ENCODE data around the gene OR51B5. TPM values are rescaled to one million over a fixed set of nuclear protein-coding genes. Genes with fewer than 3 reads are reported as not detected.

Gene OR51B5
- total and polyA plus RNA-seq, 4 donors: 0.17 to 0.23 TPM; not detected in 2

- no peak overlapping the region for H3K27ac ChIP-seq (ENCODE audit: low read depth in 1 of 2, low read length in 2 of 2)
- WGBS: 71% methylated on average over 2 of the region's 2 CpGs
- no peak overlapping the region for H3K4me3 ChIP-seq (ENCODE audit: low read depth in 1 of 3, low read length in 3 of 3)
- H3K9me3 ChIP-seq (ENCODE audit: control insufficient read depth in 4 of 4, low read length in 3 of 4): no peaks in the 10 kb centered on the region
- no peaks in the 10 kb centered on the region for H3K27me3 ChIP-seq (ENCODE audit: control insufficient read depth in 4 of 4, insufficient read depth in 4 of 4, low read length in 3 of 4)
- H3K4me1 ChIP-seq (ENCODE audit: control insufficient read depth in 4 of 4, insufficient read depth in 4 of 4, low read length in 3 of 4): no peaks in the 10 kb centered on the region
- H3K9ac ChIP-seq (ENCODE audit: low read depth in 1 of 2, low read length in 2 of 2): no peak overlapping the region
- no peaks in the 10 kb centered on the region for H3K36me3 ChIP-seq (ENCODE audit: control insufficient read depth in 4 of 4, insufficient read depth in 3 of 4, low read depth in 1 of 4, low read length in 3 of 4)
- TF ChIP-seq, protein P1, sequence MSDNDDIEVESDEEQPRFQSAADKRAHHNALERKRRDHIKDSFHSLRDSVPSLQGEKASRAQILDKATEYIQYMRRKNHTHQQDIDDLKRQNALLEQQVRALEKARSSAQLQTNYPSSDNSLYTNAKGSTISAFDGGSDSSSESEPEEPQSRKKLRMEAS (IDR thresholded peaks at IDR 0.05): no peak
- TF ChIP-seq, protein P2, sequence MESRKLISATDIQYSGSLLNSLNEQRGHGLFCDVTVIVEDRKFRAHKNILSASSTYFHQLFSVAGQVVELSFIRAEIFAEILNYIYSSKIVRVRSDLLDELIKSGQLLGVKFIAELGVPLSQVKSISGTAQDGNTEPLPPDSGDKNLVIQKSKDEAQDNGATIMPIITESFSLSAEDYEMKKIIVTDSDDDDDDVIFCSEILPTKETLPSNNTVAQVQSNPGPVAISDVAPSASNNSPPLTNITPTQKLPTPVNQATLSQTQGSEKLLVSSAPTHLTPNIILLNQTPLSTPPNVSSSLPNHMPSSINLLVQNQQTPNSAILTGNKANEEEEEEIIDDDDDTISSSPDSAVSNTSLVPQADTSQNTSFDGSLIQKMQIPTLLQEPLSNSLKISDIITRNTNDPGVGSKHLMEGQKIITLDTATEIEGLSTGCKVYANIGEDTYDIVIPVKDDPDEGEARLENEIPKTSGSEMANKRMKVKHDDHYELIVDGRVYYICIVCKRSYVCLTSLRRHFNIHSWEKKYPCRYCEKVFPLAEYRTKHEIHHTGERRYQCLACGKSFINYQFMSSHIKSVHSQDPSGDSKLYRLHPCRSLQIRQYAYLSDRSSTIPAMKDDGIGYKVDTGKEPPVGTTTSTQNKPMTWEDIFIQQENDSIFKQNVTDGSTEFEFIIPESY (IDR thresholded peaks at IDR 0.05): no peak
- TF ChIP-seq RAD21 (IDR thresholded peaks at IDR 0.05): no peak
- TF ChIP-seq NR2F2 (IDR thresholded peaks at IDR 0.05): no peak
- TF ChIP-seq SP1 (IDR thresholded peaks at IDR 0.05): no peak
- TF ChIP-seq CTCF (IDR thresholded peaks at IDR 0.05; ENCODE audit: low read depth, low read length, missing input control): no peak
- no peak for TF ChIP-seq YY1 (IDR thresholded peaks at IDR 0.05)
- TF ChIP-seq HNF4A (conservative IDR thresholded peaks at IDR 0.05): no peak
- no peak for TF ChIP-seq GABPA (IDR thresholded peaks at IDR 0.05 in 1 of 2, conservative IDR thresholded peaks at IDR 0.05 in 1 of 2)
- TF ChIP-seq, protein P3, sequence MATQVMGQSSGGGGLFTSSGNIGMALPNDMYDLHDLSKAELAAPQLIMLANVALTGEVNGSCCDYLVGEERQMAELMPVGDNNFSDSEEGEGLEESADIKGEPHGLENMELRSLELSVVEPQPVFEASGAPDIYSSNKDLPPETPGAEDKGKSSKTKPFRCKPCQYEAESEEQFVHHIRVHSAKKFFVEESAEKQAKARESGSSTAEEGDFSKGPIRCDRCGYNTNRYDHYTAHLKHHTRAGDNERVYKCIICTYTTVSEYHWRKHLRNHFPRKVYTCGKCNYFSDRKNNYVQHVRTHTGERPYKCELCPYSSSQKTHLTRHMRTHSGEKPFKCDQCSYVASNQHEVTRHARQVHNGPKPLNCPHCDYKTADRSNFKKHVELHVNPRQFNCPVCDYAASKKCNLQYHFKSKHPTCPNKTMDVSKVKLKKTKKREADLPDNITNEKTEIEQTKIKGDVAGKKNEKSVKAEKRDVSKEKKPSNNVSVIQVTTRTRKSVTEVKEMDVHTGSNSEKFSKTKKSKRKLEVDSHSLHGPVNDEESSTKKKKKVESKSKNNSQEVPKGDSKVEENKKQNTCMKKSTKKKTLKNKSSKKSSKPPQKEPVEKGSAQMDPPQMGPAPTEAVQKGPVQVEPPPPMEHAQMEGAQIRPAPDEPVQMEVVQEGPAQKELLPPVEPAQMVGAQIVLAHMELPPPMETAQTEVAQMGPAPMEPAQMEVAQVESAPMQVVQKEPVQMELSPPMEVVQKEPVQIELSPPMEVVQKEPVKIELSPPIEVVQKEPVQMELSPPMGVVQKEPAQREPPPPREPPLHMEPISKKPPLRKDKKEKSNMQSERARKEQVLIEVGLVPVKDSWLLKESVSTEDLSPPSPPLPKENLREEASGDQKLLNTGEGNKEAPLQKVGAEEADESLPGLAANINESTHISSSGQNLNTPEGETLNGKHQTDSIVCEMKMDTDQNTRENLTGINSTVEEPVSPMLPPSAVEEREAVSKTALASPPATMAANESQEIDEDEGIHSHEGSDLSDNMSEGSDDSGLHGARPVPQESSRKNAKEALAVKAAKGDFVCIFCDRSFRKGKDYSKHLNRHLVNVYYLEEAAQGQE (IDR thresholded peaks at IDR 0.05): no peak
- no peak for TF ChIP-seq FOXA2 (IDR thresholded peaks at IDR 0.05)
- TF ChIP-seq FOXA1 (IDR thresholded peaks at IDR 0.05): no peak
- no peak for TF ChIP-seq JUND (IDR thresholded peaks at IDR 0.05)
- no peak for TF ChIP-seq RXRA (IDR thresholded peaks at IDR 0.05)
- no peak for TF ChIP-seq HNF4G (IDR thresholded peaks at IDR 0.05)
- TF ChIP-seq EGR1 (IDR thresholded peaks at IDR 0.05; ENCODE audit: low read depth in 2 of 2): no peak
- TF ChIP-seq, protein P4, sequence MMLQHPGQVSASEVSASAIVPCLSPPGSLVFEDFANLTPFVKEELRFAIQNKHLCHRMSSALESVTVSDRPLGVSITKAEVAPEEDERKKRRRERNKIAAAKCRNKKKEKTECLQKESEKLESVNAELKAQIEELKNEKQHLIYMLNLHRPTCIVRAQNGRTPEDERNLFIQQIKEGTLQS (IDR thresholded peaks at IDR 0.05): no peak
- no peak for TF ChIP-seq TAF1 (conservative IDR thresholded peaks at IDR 0.05)
- DNase-seq (ENCODE audit: low spot score): no peak
Measured at GRCh38 chr11:5390210-5390609, 46.9 kb upstream of the OR51B5 start.
